GM23248 (cell line): ENCODE data around the gene ADAMTS17. TPM values are rescaled to one million over a fixed set of nuclear protein-coding genes. Genes with fewer than 3 reads are reported as not detected.

Experiments used
- DNase-seq: peaks from one replicate; pipeline ENCODE4 v3.0.0-alpha.2; 2015
- H2AFZ ChIP-seq: fragments of 200-600 bp; sonication (generic); 2 replicates; pipeline ENCODE4 v1.6.1; 2016; ENCODE audit warnings: antibody characterized with exemption
- H3F3A ChIP-seq: fragments of 200-600 bp; sonication (generic); 2 replicates; pipeline ENCODE4 v1.6.1; 2016; ENCODE audit warnings: mild to moderate bottlenecking, antibody characterized with exemption, mixed run types; ENCODE audit not compliant: insufficient read depth
- H3K27ac ChIP-seq: fragments of 200-600 bp; sonication (generic); 2 replicates; pipeline ENCODE4 v1.5.1; 2016; ENCODE audit warnings: mild to moderate bottlenecking
- H3K27me3 ChIP-seq: fragments of 200-600 bp; sonication (generic); replicated peaks from 2 replicates; pipeline ENCODE4 v1.6.1; 2016; ENCODE audit warnings: mild to moderate bottlenecking; ENCODE audit not compliant: insufficient read depth
- H3K36me3 ChIP-seq: fragments of 200-600 bp; sonication (generic); 2 replicates; pipeline ENCODE4 v1.6.1; 2016; ENCODE audit warnings: low read depth, mild to moderate bottlenecking
- H3K4me1 ChIP-seq: fragments of 200-600 bp; sonication (generic); 2 replicates; pipeline ENCODE4 v1.6.1; 2016; ENCODE audit warnings: mild to moderate bottlenecking; ENCODE audit not compliant: insufficient read depth
- H3K4me2 ChIP-seq: fragments of 200-600 bp; sonication (generic); one replicate; pipeline ENCODE4 v1.6.1; 2016; ENCODE audit warnings: mild to moderate bottlenecking; ENCODE audit not compliant: unreplicated experiment
- H3K4me3 ChIP-seq: fragments of 200-600 bp; sonication (generic); 2 replicates; pipeline ENCODE4 v1.5.1; 2016; ENCODE audit warnings: mild to moderate bottlenecking
- H3K79me2 ChIP-seq: fragments of 200-600 bp; sonication (generic); 2 replicates; pipeline ENCODE4 v1.6.1; 2016; ENCODE audit warnings: mild to moderate bottlenecking; ENCODE audit not compliant: insufficient read depth
- H3K9ac ChIP-seq: fragments of 200-600 bp; sonication (generic); 2 replicates; pipeline ENCODE4 v1.6.1; 2016; ENCODE audit warnings: mild to moderate bottlenecking
- H3K9me2 ChIP-seq: fragments of 200-600 bp; sonication (generic); 2 replicates; pipeline ENCODE4 v1.6.1; 2016; ENCODE audit warnings: mixed run types, mild to moderate bottlenecking, moderate library complexity; ENCODE audit not compliant: insufficient read depth
- H3K9me3 ChIP-seq: fragments of 200-600 bp; sonication (generic); one replicate; pipeline ENCODE4 v1.6.1; 2017; ENCODE audit warnings: low read depth
- H4K20me1 ChIP-seq: fragments of 200-600 bp; sonication (generic); 2 replicates; pipeline ENCODE4 v1.6.0; 2016; ENCODE audit not compliant: insufficient read depth
- EZH2 ChIP-seq: fragments of 200-600 bp; sonication (generic); IDR thresholded peaks from 2 replicates; pipeline ENCODE4 v1.6.1; 2018; ENCODE audit warnings: antibody characterized with exemption, mild to moderate bottlenecking; ENCODE audit not compliant: insufficient read depth, poor library complexity, severe bottlenecking
- EZH2phosphoT487 ChIP-seq: fragments of 200-600 bp; sonication (generic); IDR thresholded peaks from 2 replicates; pipeline ENCODE4 v1.6.1; 2018; ENCODE audit warnings: antibody characterized with exemption, moderate library complexity, mild to moderate bottlenecking, low read depth; ENCODE audit not compliant: insufficient read depth
- WGBS, 2 experiments: methylation state at CpG; one replicate each; pipeline ENCODE4 v1.1.6; 2015 to 2017; ENCODE audit warnings: low lambda C conversion rate in 2 of 2, low coverage in 1 of 2; ENCODE audit errors: missing lambda C conversion rate in 2 of 2; 5-methylcytosine and 5-hydroxymethylcytosine counted together
- in situ Hi-C: fragments of 300-500 bp; cut with MboI; formaldehyde crosslinking; loops from 2 replicates; pipeline ENCODE4 v1.15.0; 2020
- polyA plus RNA-seq: library from polyadenylated mRNA; unstranded; fragments of >200 nt; fragmentation: Nextera tagmentation; extraction: Ambion mirVana; gene quantifications from 2 replicates; pipeline ENCODE4 v1.2.1, GENCODE V29; 2016
- total RNA-seq: library from RNA; depleted of rRNA; stranded (reverse); fragments of >200 nt; shearing (Covaris generic); gene quantifications from 2 replicates; pipeline ENCODE4 v1.2.3, GENCODE V29; 2014

Gene ADAMTS17
- total and polyA plus RNA-seq, 2 experiments from 2014 or later, result not detected

DNA sequence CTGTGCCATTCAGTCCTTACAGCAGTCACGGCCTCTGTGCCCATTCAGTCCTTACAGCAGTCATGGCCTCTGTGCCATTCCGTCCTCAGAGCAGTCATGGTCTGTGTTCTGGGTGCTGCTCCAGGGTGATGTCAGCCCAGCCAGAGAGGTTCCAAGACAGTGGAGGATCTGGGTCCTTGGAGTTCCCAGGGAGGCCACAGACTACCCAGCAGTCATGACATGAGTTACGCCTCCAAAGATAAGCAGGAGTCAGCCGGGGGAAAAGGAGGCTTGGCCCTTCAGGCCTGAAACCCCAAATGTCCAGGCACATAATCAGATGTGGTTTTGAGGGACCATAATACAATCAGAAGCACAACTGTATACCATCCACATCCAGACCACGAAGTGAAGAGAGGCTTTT is 115.7 kb downstream of the ADAMTS17 start:
- 36 to 45% methylated on average over 5 of the region's 5 CpGs for WGBS, 2 experiments
- no peak overlapping the region for H2AFZ ChIP-seq
- in situ Hi-C loops, result no loop called here
- no peaks in the 10 kb centered on the region for H3K9me2 ChIP-seq
- no peak overlapping the region for H3K9ac ChIP-seq
- H3K79me2 ChIP-seq, result no peaks in the 10 kb centered on the region
- no peak overlapping the region for H3K4me3 ChIP-seq
- DNase-seq, result no peak
- TF ChIP-seq EZH2, result no peak
- TF ChIP-seq EZH2phosphoT487, result no peak
- no peaks in the 10 kb centered on the region for H4K20me1 ChIP-seq
- no peaks in the 10 kb centered on the region for H3K36me3 ChIP-seq
- H3K27me3 ChIP-seq, result no peaks in the 10 kb centered on the region
- no peak overlapping the region for H3K4me2 ChIP-seq
- no peaks in the 10 kb centered on the region for H3F3A ChIP-seq
- H3K4me1 ChIP-seq, result no peaks in the 10 kb centered on the region
- H3K9me3 ChIP-seq, result no peaks in the 10 kb centered on the region
- no peak overlapping the region for H3K27ac ChIP-seq

GRCh38 chr15:100224206-100225185 is 117.3 kb downstream of the ADAMTS17 start:
- Histone ChIP-seq H4K20me1 (no peaks in the 10 kb centered on the region), H3K9ac (no peak overlapping the region), H3K4me1 (no peaks in the 10 kb centered on the region), H3K4me3 (no peak overlapping the region), H3K36me3 (no peaks in the 10 kb centered on the region), H2AFZ (no peak overlapping the region), H3K9me2 (no peaks in the 10 kb centered on the region), H3K27me3 (no peaks in the 10 kb centered on the region), H3K27ac (no peak overlapping the region), H3K79me2 (no peaks in the 10 kb centered on the region), H3K9me3 (no peaks in the 10 kb centered on the region), H3K4me2 (no peak overlapping the region), H3F3A (no peaks in the 10 kb centered on the region)
- WGBS, 2 experiments, result 41 to 43% methylated on average over 11 of the region's 11 CpGs
- TF ChIP-seq EZH2 (no peak), EZH2phosphoT487 (no peak)
- DNase-seq, result no peak
- in situ Hi-C loops, result no loop called here

GRCh38 chr15:100222349-100222715 is 119.4 kb downstream of the ADAMTS17 start:
- 49 to 52% methylated on average over 8 of the region's 8 CpGs for WGBS, 2 experiments
- no peak overlapping the region for H3K4me3 ChIP-seq
- no peaks in the 10 kb centered on the region for H3K4me1 ChIP-seq
- DNase-seq, result no peak
- H3K9me2 ChIP-seq, result no peaks in the 10 kb centered on the region
- in situ Hi-C loops, result no loop called here
- H3K27ac ChIP-seq, result no peak overlapping the region
- H3F3A ChIP-seq, result no peaks in the 10 kb centered on the region
- no peak overlapping the region for H2AFZ ChIP-seq
- H3K9ac ChIP-seq, result no peak overlapping the region
- no peaks in the 10 kb centered on the region for H4K20me1 ChIP-seq
- TF ChIP-seq EZH2phosphoT487 (no peak), EZH2 (no peak)
- no peak overlapping the region for H3K4me2 ChIP-seq
- H3K9me3 ChIP-seq, result no peaks in the 10 kb centered on the region
- no peaks in the 10 kb centered on the region for H3K79me2 ChIP-seq
- H3K36me3 ChIP-seq, result no peaks in the 10 kb centered on the region
- H3K27me3 ChIP-seq, result no peaks in the 10 kb centered on the region

- Histone ChIP-seq H2AFZ (no peak overlapping the region), H4K20me1 (no peaks in the 10 kb centered on the region), H3K36me3 (no peaks in the 10 kb centered on the region), H3K27me3 (no peaks in the 10 kb centered on the region), H3K4me3 (no peak overlapping the region), H3K4me2 (no peak overlapping the region), H3K9ac (no peak overlapping the region), H3K9me3 (no peaks in the 10 kb centered on the region), H3K79me2 (no peaks in the 10 kb centered on the region), H3K4me1 (no peaks in the 10 kb centered on the region), H3K27ac (no peak overlapping the region), H3F3A (no peaks in the 10 kb centered on the region), H3K9me2 (no peaks in the 10 kb centered on the region)
- in situ Hi-C loops, result no loop called here
- 55 to 59% methylated on average over 22 of the region's 22 CpGs for WGBS, 2 experiments
- no peak for TF ChIP-seq EZH2phosphoT487
- TF ChIP-seq EZH2, result no peak
- no peak for DNase-seq
Measured at GRCh38 chr15:100221471-100222348, 120.1 kb downstream of the ADAMTS17 start.
